Measurements from ENCODE around the gene PTPN4. TPM values are rescaled to one million over a fixed set of nuclear protein-coding genes. Genes with fewer than 3 reads are reported as not detected.

The PTPN4 gene
- total and polyA plus RNA-seq, 2 donors from 2014 or later = 7.4 to 46.4 TPM

DNA sequence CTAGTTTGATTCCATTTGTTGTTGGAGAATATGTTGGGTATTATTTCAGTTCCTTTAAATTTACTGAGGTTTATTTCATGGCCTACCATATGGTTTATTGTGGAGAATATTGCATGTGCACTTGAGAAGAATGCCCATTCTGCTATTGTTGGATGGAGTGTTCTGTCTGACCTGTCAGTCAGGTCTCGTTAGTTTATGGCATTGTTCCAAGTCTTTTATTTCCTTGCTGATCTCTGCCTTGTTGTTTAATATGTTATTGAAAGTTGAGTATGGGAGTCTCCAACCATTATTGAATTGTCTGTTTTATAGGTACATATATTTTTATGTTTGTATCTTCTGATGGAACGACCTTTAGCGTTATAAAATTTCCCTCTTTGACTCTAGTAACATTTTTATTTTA lies 86.3 kb downstream of the PTPN4 start:
- Histone ChIP-seq H3K4me3 (ENCODE audit: low read length in 3 of 3) (no peak overlapping the region), H3K27me3 (ENCODE audit: control insufficient read depth, insufficient read depth, low read length) (no peaks in the 10 kb centered on the region), H3K27ac (ENCODE audit: low read depth in 2 of 2, low read length in 2 of 2) (no peak overlapping the region), H3K9ac (ENCODE audit: low read length in 3 of 3) (no peak overlapping the region), H3K4me1 (ENCODE audit: control insufficient read depth in 2 of 3, insufficient read depth in 2 of 3, low read depth in 1 of 3, low read length in 3 of 3) (no peaks in the 10 kb centered on the region), H3K9me3 (ENCODE audit: control insufficient read depth in 2 of 3, insufficient read depth in 1 of 3, low read length in 3 of 3) (peaks cover 0 to 1% (median 0%) of the 10 kb centered on the region in 3 donors), H3K36me3 (ENCODE audit: control insufficient read depth in 2 of 3, insufficient read depth in 3 of 3, low read length in 3 of 3) (no peaks in the 10 kb centered on the region)
- intact Hi-C loops (cut with DNase I) = no loop called here
- no peak for FAIRE-seq
- TF ChIP-seq, protein P1, sequence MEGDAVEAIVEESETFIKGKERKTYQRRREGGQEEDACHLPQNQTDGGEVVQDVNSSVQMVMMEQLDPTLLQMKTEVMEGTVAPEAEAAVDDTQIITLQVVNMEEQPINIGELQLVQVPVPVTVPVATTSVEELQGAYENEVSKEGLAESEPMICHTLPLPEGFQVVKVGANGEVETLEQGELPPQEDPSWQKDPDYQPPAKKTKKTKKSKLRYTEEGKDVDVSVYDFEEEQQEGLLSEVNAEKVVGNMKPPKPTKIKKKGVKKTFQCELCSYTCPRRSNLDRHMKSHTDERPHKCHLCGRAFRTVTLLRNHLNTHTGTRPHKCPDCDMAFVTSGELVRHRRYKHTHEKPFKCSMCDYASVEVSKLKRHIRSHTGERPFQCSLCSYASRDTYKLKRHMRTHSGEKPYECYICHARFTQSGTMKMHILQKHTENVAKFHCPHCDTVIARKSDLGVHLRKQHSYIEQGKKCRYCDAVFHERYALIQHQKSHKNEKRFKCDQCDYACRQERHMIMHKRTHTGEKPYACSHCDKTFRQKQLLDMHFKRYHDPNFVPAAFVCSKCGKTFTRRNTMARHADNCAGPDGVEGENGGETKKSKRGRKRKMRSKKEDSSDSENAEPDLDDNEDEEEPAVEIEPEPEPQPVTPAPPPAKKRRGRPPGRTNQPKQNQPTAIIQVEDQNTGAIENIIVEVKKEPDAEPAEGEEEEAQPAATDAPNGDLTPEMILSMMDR (IDR thresholded peaks at IDR 0.05; ENCODE audit: borderline replicate concordance, extremely low read depth, insufficient read depth) = no peak
- DNase-seq = no peak

DNA sequence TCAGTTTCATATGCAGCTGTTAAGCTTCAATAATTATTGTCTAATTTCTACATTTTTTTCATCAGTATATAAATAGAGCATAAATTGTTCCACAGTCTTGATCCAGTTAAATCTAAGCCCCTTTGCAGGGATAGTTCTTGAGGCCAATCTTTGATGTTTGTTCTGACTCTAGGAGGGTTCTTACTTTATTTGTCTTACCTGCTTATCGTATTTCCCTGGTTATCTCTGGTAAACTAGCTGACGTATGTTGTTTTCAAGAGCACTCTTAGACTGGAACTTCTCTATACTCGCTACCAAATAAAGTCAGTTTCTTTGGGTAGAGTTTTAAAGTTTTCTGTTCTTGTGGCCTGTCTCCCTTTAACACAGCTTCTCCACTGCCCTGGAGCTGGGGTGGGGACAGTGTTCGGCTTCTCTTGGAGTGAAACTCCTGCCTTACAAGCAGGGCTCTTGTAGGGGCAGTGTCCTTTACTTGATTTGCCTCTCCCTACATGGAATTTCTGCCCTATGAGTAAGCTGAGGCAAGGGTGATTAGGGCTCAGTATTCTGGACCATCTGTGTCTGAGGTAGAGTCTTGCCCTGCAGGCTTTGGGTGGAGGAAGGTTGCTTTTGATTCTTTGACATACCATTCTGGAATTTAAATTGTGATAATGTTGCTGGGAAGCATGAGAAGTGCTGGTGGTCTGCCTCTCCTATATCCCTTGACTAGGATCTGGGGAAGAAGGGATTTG lies 90.3 kb downstream of the PTPN4 start:
- TF ChIP-seq, protein P1 (IDR thresholded peaks at IDR 0.05; ENCODE audit: borderline replicate concordance, extremely low read depth, insufficient read depth) = no peak
- Histone ChIP-seq H3K27me3 (ENCODE audit: control insufficient read depth, insufficient read depth, low read length) (no peaks in the 10 kb centered on the region), H3K36me3 (ENCODE audit: control insufficient read depth in 2 of 3, insufficient read depth in 3 of 3, low read length in 3 of 3) (no peaks in the 10 kb centered on the region), H3K9me3 (ENCODE audit: control insufficient read depth in 2 of 3, insufficient read depth in 1 of 3, low read length in 3 of 3) (peaks cover 0 to 22% (median 4%) of the 10 kb centered on the region in 3 donors), H3K4me3 (ENCODE audit: low read length in 3 of 3) (no peak overlapping the region), H3K9ac (ENCODE audit: low read length in 3 of 3) (no peak overlapping the region), H3K4me1 (ENCODE audit: control insufficient read depth in 2 of 3, insufficient read depth in 2 of 3, low read depth in 1 of 3, low read length in 3 of 3) (no peaks in the 10 kb centered on the region), H3K27ac (ENCODE audit: low read depth in 2 of 2, low read length in 2 of 2) (no peak overlapping the region)
- DNase-seq = no peak
- intact Hi-C loops (cut with DNase I) = no loop called here
- FAIRE-seq = no peak

DNA sequence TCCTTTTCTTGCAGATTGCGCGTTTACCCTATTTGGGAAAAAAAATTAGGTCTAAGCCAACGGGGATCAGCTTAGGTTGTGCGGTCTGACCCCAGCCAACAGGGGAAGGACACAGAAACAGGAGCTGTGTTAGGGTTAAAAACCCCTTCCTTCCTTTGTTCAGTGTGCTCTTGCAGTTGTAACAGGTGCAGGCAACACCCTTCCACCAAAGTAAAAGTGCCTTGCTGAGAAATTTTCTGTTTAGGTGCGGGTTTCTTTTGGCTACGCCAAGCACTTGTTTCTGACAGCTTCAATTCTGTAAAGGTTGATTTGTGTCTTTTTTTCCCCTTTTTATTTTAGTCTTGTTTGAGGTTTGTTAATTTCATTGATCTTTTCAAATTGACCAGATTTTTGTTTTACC lies 92.5 kb downstream of the PTPN4 start:
- intact Hi-C loops (cut with DNase I) = no loop called here
- Histone ChIP-seq H3K27ac (ENCODE audit: low read depth in 2 of 2, low read length in 2 of 2) (no peak overlapping the region), H3K4me1 (ENCODE audit: control insufficient read depth in 2 of 3, insufficient read depth in 2 of 3, low read depth in 1 of 3, low read length in 3 of 3) (no peaks in the 10 kb centered on the region), H3K4me3 (ENCODE audit: low read length in 3 of 3) (no peak overlapping the region), H3K9ac (ENCODE audit: low read length in 3 of 3) (no peak overlapping the region), H3K27me3 (ENCODE audit: control insufficient read depth, insufficient read depth, low read length) (no peaks in the 10 kb centered on the region), H3K36me3 (ENCODE audit: control insufficient read depth in 2 of 3, insufficient read depth in 3 of 3, low read length in 3 of 3) (no peaks in the 10 kb centered on the region), H3K9me3 (ENCODE audit: control insufficient read depth in 2 of 3, insufficient read depth in 1 of 3, low read length in 3 of 3) (peaks cover 0 to 22% (median 4%) of the 10 kb centered on the region in 3 donors)
- FAIRE-seq (no peak), DNase-seq (no peak)
- TF ChIP-seq, protein P1 (IDR thresholded peaks at IDR 0.05; ENCODE audit: borderline replicate concordance, extremely low read depth, insufficient read depth) = no peak

Data from kidney (tissue), 14 donors.